Naive B cell (primary cell): Measurements from ENCODE around the gene KRT82. TPM values are rescaled to one million over a fixed set of nuclear protein-coding genes. Genes with fewer than 3 reads are reported as not detected.
A peak's percentile ranks its signal among the peaks of the same experiment; 100 is the strongest.
"Not testable (repeated sequence)": the region's sequence is repeated elsewhere in the genome, so short reads cannot be mapped to it uniquely, and the experiment has no call there.

ENCODE experiments used
- ATAC-seq, 2 donors: fragments of 150-1000 bp; cut with Tn5 transposase; 2 replicates each; pipeline ENCODE4 v1.10.0; 2021; ENCODE audit warnings: low read depth in 2 of 2, mild to moderate bottlenecking in 2 of 2, moderate library complexity in 2 of 2
- DNase-seq: peaks from one replicate; pipeline ENCODE4 v3.0.0; 2022
- H3K27ac Mint-ChIP-seq, 6 donors: one replicate each; pipeline ENCODE4 v1.8.0; 2020 to 2022; ENCODE audit warnings: mild to moderate bottlenecking in 6 of 6, mixed read lengths in 6 of 6, moderate library complexity in 5 of 6, inconsistent platforms in 2 of 6
- H3K27me3 Mint-ChIP-seq, 3 donors: one replicate each; pipeline ENCODE4 v1.8.0; 2021 to 2022; ENCODE audit warnings: mixed read lengths in 3 of 3, mild to moderate bottlenecking in 1 of 3
- H3K36me3 Mint-ChIP-seq, 2 donors: one replicate each; pipeline ENCODE4 v1.8.0; 2020 to 2022; ENCODE audit warnings: mixed read lengths in 2 of 2, inconsistent platforms in 1 of 2, mild to moderate bottlenecking in 1 of 2
- H3K4me1 Mint-ChIP-seq, 3 donors: one replicate each; pipeline ENCODE4 v1.8.0; 2020 to 2022; ENCODE audit warnings: mixed read lengths in 3 of 3, inconsistent platforms in 1 of 3, mild to moderate bottlenecking in 1 of 3, moderate library complexity in 1 of 3
- H3K4me3 Mint-ChIP-seq, 8 donors: one replicate each; pipeline ENCODE4 v1.8.0; 2020 to 2022; ENCODE audit warnings: mild to moderate bottlenecking in 8 of 8, mixed read lengths in 8 of 8, moderate library complexity in 8 of 8, inconsistent platforms in 2 of 8
- H3K9me3 Mint-ChIP-seq, 7 donors: one replicate each; pipeline ENCODE4 v1.8.0; 2020 to 2022; ENCODE audit warnings: mixed read lengths in 7 of 7, mild to moderate bottlenecking in 5 of 7, inconsistent platforms in 2 of 7, moderate library complexity in 1 of 7
- polyA plus RNA-seq, 6 donors: library from polyadenylated mRNA; unstranded; fragments of 300-500 nt; fragmentation: Illumina TruSeq; gene quantifications; one replicate each; pipeline ENCODE4 v1.2.3, GENCODE V29; 2021; ENCODE audit warnings: low read depth in 6 of 6

KRT82 gene
- polyA plus RNA-seq, 6 donors from 2014 or later, result not detected

DNA sequence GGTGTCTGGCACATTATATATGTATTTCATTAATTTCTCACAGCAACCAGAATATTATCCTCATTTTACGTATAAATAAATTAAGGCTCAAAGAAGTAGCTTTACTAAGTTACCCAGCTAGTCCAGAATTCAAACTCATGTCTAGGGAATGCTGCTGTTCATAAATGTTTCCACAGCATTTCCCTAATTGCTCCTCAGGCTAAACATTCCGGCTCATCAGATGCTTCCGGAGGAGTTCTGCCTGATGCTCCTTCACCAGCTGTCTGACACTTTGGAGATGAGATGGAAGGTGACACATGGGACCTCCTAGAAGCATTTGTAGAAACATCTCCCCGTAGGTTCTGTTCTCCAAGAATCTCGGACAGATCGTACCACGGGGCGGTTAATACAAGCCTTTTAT is 51.0 kb downstream of the KRT82 start:
- no peak overlapping the region for H3K4me3 Mint-ChIP-seq
- H3K36me3 Mint-ChIP-seq, result no peaks in the 10 kb centered on the region
- DNase-seq (no peak), ATAC-seq (no peak)
- H3K27me3 Mint-ChIP-seq, result peaks cover 8 to 20% (median 12%) of the 10 kb centered on the region in 3 donors
- H3K4me1 Mint-ChIP-seq, result peaks cover 24 to 32% (median 28%) of the 10 kb centered on the region in 3 donors
- H3K9me3 Mint-ChIP-seq, result no peaks in the 10 kb centered on the region
- no peak overlapping the region for H3K27ac Mint-ChIP-seq

DNA sequence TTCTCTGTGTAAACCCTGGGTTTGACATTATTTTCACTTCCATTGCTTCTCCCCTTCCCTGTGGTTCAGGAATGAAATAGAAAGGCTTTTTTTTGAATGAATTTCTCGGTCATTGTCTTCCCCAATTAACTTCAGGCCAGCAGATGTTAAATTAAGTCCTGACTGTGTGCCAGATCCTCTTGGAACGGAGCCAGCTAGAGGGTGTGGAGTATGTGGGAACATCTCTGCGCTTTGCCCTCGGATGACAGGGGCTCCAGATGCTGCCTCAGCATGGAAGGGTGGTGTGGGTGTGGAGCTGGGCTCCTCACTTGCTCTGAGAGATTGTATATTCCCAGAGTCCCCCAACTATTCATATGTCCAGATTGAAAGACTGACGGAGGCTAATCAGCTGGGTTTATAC is 51.9 kb downstream of the KRT82 start:
- no peak for DNase-seq
- Mint-ChIP-seq H3K4me3 (no peak overlapping the region), H3K9me3 (no peaks in the 10 kb centered on the region), H3K36me3 (no peaks in the 10 kb centered on the region), H3K27ac (no peak overlapping the region), H3K4me1 (peaks cover 18 to 22% (median 18%) of the 10 kb centered on the region in 3 donors), H3K27me3 (peaks cover 8 to 20% (median 14%) of the 10 kb centered on the region in 3 donors)
- ATAC-seq, result no peak

DNA sequence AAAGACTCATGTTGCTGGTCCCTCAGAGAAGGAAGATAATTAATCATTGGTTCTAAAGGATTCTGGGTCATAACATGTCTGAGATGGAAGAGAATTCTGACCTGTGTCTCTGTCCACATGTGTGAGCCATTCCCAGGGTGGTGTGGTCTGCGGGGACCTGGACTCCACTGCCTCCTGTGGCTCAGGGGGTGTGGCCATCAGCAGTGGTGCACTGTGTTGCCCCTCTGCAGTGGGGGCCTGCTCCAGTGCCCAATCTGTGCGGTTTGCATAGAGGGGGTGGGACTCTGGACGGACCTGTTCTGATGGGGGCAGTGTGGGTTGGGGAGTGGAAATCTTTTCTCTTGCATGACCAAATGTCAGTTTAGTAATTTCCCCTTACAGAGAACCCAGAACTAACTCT is 52.4 kb downstream of the KRT82 start:
- Mint-ChIP-seq H3K4me1 (peaks cover 14 to 18% (median 14%) of the 10 kb centered on the region in 3 donors), H3K9me3 (no peaks in the 10 kb centered on the region), H3K27me3 (peaks cover 8 to 20% (median 16%) of the 10 kb centered on the region in 3 donors), H3K27ac (no peak overlapping the region), H3K4me3 (no peak overlapping the region), H3K36me3 (no peaks in the 10 kb centered on the region)
- ATAC-seq (no peak), DNase-seq (no peak)

DNA sequence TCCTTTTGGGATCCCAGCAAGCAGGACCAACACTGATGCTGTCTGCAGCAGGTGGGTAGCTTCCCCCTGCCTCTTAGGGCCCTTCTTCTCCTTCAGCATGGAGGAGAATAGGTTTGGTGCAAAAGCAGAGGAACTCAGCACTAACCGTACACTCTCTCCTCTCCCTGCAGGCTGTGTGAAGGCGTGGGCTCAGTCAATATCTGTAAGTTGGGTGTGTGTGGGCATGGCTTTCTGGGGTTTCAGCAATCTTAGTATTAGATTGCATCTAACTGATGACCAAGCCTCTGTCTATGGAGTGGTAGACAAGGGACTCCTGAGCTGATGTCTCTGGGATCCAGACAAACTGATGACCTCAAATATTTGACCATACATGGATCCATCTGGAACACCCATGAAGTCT is 53.2 kb downstream of the KRT82 start:
- peaks cover 6 to 10% (median 7%) of the 10 kb centered on the region in 3 donors for H3K4me1 Mint-ChIP-seq
- no peaks in the 10 kb centered on the region for H3K36me3 Mint-ChIP-seq
- no peak overlapping the region for H3K27ac Mint-ChIP-seq
- ATAC-seq, result no peak
- H3K9me3 Mint-ChIP-seq, result no peaks in the 10 kb centered on the region
- H3K4me3 Mint-ChIP-seq, result peak overlapping the region in 1 of 8 donors; percentile 30
- H3K27me3 Mint-ChIP-seq, result peaks cover 10 to 20% (median 16%) of the 10 kb centered on the region in 3 donors
- no peak for DNase-seq

DNA sequence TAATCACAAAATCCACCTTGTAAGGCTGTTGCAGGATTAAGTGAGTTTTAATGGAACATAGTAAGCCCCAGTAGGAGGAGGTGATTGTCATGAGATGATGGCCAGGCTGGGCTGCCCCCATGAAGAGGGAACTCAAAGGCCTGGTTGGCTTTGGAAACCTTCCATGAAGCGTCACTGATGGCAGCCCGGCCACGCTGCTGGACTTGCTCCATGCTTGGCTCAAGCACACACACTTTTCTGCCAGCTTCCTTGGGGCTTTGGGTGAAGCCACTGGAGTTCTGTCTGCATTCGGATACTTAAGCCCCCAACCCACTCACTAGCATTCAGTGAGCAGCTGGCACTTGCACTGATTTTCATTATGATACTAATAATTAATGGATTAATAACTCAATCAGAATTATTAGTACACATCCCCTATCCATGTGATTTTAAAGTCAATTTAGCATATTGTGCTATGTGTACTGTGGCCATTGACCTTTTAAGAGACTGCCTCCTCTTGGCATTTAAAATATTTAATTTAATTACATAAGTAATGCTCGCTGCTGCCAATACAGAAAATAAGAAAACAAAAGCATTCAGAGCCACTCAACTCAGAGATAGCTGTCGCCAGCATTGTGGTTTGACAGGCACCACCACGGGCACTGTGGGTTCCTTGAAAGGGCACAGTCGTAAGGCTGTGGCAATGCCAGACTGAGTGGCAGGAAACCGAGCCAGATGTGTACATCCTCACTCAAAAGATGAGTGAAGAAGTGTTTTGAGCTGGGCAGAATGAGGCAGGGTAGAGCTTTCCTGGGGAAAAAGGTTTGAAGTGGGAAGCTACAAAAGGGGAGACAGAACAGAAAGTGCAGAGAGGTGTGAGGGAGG is 54.7 kb downstream of the KRT82 start:
- no peak for DNase-seq

DNA sequence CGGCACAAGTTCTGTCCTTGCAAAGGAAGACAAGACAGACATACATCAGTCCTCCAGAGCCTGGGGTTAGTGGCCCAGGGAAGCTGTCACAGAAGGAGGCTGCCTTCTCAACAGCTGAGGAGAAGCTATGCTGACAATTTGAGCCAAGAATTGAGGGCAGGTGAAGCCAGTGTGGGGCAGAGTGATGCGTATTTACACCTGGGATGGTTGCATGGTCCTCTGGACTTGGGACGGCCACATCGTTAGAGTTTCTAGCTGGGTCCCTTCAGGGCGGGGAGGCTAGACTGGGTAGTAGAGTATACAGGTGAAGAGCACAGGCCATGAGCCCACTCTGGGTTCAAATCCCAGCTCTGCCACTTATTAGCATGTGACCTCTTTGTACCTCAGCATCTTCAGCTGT is 55.3 kb downstream of the KRT82 start:
- ATAC-seq (no peak), DNase-seq (no peak)
- Mint-ChIP-seq H3K9me3 (no peaks in the 10 kb centered on the region), H3K27me3 (peaks cover 11 to 20% (median 14%) of the 10 kb centered on the region in 3 donors), H3K36me3 (no peaks in the 10 kb centered on the region), H3K4me1 (peaks cover 0 to 4% (median 3%) of the 10 kb centered on the region in 3 donors), H3K27ac (no peak overlapping the region), H3K4me3 (no peak overlapping the region)

More for the DNA sequence above, 54.7 kb downstream of the KRT82 start:
- Mint-ChIP-seq H3K36me3 (no peaks in the 10 kb centered on the region), H3K27ac (no peak overlapping the region), H3K9me3 (no peaks in the 10 kb centered on the region), H3K4me3 (no peak overlapping the region), H3K27me3 (peaks cover 11 to 20% (median 14%) of the 10 kb centered on the region in 3 donors), H3K4me1 (peaks cover 0 to 4% (median 3%) of the 10 kb centered on the region in 3 donors)
- no peak for ATAC-seq

DNA sequence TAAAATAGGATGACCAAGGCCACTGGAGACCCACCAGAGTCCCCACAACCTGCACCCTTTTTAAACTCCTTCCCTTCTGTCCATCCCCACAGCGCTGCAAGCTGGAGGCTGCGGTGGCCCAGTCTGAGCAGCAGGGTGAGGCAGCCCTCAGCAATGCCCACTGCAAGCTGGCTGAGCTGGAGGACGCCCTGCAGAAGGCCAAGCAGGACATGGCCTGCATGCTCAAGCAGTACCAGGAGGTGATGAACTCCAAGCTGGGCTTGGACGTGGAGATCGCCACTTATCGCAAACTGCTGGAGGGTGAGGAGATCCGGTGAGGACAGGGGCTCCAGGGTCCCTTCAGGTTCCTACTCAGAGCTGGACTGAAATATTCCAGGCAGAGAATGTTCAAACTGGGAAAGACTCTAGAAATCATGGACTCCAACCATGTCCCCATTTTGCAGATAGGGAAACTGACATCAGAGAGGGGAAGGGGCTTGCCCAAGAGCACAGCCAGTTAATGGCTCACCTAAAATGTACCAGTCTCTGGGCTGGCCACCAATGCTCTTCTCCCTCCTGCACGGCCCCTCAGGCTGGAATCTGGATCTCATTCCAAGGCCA is 56.0 kb downstream of the KRT82 start:
- H3K4me1 Mint-ChIP-seq, result peaks cover 0 to 4% (median 3%) of the 10 kb centered on the region in 3 donors
- H3K27ac Mint-ChIP-seq, result no peak overlapping the region
- DNase-seq (no peak), ATAC-seq (no peak)
- no peaks in the 10 kb centered on the region for H3K9me3 Mint-ChIP-seq
- H3K27me3 Mint-ChIP-seq, result peaks cover 11 to 20% (median 14%) of the 10 kb centered on the region in 3 donors
- H3K36me3 Mint-ChIP-seq, result no peaks in the 10 kb centered on the region
- no peak overlapping the region for H3K4me3 Mint-ChIP-seq

DNA sequence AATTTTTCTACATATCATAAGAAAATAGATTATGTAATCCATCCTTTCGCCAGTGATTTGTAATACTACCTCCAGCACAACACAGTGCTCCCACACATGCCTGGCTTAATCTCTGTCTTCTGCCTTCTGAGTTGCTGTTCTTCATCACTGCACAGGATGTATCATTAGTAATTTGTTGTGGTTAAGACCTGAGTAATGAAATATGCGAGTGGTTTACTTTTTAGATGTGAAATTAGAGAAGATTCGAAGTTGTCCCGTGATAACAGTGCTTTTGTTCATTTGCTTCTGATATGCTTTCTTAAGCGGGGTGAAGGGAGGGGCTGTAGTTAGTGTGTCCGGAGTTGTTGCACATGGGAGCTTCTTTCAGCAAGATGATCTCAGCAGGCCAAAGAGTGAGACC is 56.9 kb downstream of the KRT82 start:
- Mint-ChIP-seq H3K4me3 (no peak overlapping the region), H3K27me3 (peaks cover 14 to 20% (median 15%) of the 10 kb centered on the region in 3 donors), H3K27ac (no peak overlapping the region), H3K4me1 (peaks cover 0 to 4% (median 3%) of the 10 kb centered on the region in 3 donors), H3K9me3 (no peaks in the 10 kb centered on the region), H3K36me3 (no peaks in the 10 kb centered on the region)
- DNase-seq (no peak), ATAC-seq (no peak)

DNA sequence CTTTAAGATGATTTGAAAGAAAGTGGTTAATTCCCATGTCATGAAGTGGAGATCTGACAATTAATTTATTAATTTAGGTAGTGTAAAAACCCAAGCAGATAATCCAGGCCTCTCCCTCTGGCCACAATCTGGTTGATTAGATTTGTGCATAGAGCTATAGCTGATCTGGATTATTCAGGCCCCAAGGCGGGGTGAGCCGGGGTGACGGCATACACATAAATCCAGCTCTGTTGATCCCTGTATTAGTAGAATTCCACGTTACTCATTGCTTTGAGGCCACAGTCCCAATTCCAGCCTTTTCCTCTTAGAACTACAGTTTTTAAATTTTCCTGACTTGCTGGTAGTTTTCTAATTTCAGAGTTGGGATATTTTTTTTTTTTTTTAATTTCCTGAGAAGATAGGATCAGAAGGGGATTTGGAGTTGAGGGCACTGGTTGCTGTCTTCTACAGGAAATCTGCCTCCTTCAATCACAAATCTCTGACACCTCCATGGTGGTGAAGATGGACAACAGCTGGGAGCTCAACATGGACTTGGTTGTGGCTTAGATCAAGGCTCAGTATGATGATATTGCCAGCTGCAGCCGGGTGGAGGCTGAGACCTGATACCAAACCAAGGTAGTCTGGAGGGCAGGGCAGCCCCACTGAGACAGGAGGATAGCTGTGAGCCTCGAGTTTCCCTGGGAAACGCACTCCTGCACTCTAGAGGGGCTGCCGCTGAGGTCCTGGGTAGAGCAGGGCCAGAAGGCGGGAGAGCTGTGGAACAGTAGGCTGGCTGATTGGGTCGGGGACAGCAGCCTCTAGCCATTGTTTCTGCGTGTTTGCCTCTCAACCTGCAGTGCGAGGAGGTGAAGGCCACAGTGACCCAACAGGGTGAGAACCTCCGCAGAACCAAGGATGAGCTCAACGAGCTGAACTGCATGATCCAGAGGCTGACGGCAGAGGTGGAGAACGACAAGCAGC is 58.3 kb downstream of the KRT82 start:
- peaks cover 0 to 4% (median 3%) of the 10 kb centered on the region in 3 donors for H3K4me1 Mint-ChIP-seq
- peak overlapping the region in 1 of 8 donors; percentile 58 for H3K4me3 Mint-ChIP-seq
- H3K27me3 Mint-ChIP-seq, result peaks cover 14 to 18% (median 15%) of the 10 kb centered on the region in 3 donors
- H3K36me3 Mint-ChIP-seq, result no peaks in the 10 kb centered on the region
- H3K9me3 Mint-ChIP-seq, result peaks cover 0 to 4% (median 0%) of the 10 kb centered on the region in 7 donors
- ATAC-seq (no peak), DNase-seq (no peak)
- no peak overlapping the region for H3K27ac Mint-ChIP-seq

DNA sequence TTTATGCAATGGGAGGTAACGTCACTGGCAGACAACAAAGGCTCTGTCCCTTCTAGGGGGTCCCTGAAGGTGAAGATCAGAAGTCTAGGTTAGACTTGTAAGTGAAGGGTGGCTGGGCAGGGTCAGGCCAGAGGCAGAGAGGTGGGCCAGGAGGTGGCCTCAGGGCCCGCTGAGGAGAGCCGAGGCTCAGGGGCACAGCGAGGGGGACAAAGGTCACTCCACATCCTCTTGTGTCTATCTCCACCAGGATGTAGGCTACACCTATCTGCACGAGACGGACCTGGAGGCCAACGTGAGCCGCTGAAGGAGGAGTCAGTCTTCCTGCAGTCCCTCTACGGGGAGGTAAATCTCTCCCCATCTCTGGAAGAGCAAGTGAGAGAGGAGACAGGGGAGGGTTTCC is 59.1 kb downstream of the KRT82 start:
- no peak overlapping the region for H3K27ac Mint-ChIP-seq
- no peak for ATAC-seq
- H3K27me3 Mint-ChIP-seq, result peaks cover 12 to 13% (median 13%) of the 10 kb centered on the region in 3 donors
- H3K36me3 Mint-ChIP-seq, result no peaks in the 10 kb centered on the region
- no peak for DNase-seq
- peaks cover 0 to 4% (median 0%) of the 10 kb centered on the region in 7 donors for H3K9me3 Mint-ChIP-seq
- H3K4me1 Mint-ChIP-seq, result peaks cover 0 to 4% (median 3%) of the 10 kb centered on the region in 3 donors
- H3K4me3 Mint-ChIP-seq, result no peak overlapping the region

DNA sequence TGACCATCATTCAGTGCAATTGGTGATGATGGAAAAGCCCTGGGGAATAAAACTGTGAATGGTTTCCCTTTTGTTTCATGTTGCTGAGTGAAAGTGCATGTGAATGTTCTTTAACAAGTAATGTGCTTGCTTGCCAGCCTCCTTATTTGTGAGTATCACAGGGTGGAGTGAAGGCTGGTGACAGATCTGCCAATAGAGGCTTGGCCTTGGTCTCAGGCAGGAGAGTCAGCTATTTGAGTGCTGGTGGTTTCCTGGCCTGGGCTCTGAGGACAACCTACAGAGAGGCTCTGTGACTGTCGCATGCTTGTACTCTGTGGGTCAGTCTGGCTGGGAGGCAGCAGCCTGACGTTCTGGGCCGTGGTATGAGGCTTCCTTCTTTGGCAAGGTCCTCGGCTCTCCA is 59.5 kb downstream of the KRT82 start:
- H3K9me3 Mint-ChIP-seq, result peaks cover 0 to 4% (median 0%) of the 10 kb centered on the region in 7 donors
- no peak for ATAC-seq
- H3K36me3 Mint-ChIP-seq, result no peaks in the 10 kb centered on the region
- DNase-seq, result no peak
- H3K27me3 Mint-ChIP-seq, result peaks cover 9 to 14% (median 13%) of the 10 kb centered on the region in 3 donors
- no peak overlapping the region for H3K4me3 Mint-ChIP-seq
- peaks cover 0 to 1% (median under 1%) of the 10 kb centered on the region in 3 donors for H3K4me1 Mint-ChIP-seq
- H3K27ac Mint-ChIP-seq, result no peak overlapping the region

DNA sequence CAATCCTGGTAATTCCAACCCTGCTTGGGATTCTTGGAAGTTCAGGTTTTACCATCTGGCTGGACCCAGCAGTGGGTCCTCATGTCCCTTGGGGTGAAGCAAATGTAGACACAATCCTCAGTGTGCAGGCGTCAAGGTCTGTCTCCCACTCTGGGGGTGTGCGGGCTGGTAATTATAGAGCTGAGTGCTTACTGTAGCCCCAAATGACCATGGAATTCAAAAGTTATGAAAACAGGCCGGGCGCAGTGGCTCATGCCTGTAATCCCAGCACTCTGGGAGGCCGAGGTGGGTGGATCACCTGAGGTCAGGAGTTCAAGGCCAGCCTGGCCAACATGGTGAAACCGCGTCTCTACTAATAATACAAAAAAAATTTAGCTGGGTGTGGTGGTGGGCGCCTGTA is 61.1 kb downstream of the KRT82 start:
- not testable (repeated sequence) for H3K9me3 Mint-ChIP-seq, H3K4me1 Mint-ChIP-seq, ATAC-seq, H3K36me3 Mint-ChIP-seq, DNase-seq, H3K27ac Mint-ChIP-seq, H3K4me3 Mint-ChIP-seq
- H3K27me3 Mint-ChIP-seq, result peaks cover 6 to 17% (median 7%) of the 10 kb centered on the region in 3 donors

DNA sequence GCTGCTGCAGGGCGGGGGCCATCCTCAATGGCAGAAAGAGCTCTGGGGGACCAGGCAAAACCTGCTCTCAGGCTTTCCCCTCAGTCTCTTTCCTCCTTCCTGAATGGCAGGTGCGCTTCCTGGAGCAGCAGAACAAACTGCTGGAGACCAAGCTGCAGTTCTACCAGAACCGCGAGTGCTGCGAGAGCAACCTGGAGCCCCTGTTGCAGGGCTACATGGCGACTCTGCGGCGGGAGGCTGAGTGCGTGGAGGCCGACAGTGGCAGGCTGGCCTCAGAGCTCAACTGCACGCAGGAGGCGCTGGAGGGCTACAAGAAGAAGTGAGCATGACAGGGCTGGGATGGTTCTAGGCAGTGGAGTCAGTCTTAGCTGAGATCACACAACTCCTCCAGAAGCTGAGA is 62.0 kb downstream of the KRT82 start:
- no peaks in the 10 kb centered on the region for H3K4me1 Mint-ChIP-seq
- peaks cover 7 to 14% (median 14%) of the 10 kb centered on the region in 3 donors for H3K27me3 Mint-ChIP-seq
- peak overlapping the region in 1 of 6 donors; percentile 6 for H3K27ac Mint-ChIP-seq
- DNase-seq, result no peak
- H3K36me3 Mint-ChIP-seq, result no peaks in the 10 kb centered on the region
- H3K4me3 Mint-ChIP-seq, result no peak overlapping the region
- ATAC-seq, result no peak
- H3K9me3 Mint-ChIP-seq, result peaks cover 0 to 4% (median 0%) of the 10 kb centered on the region in 7 donors
